ENCODE measurements around the gene BCL2L14.

GRCh38 chr12:12138203-12139154, 67.7 kb downstream of the BCL2L14 start:
- TF ChIP-seq CTCF (IDR thresholded peaks at IDR 0.05) (no peak), POLR2A (IDR thresholded peaks at IDR 0.05) (no peak), EP300 (IDR thresholded peaks at IDR 0.05) (no peak)
